Measurements from ENCODE around the gene DUOX1. TPM values are rescaled to one million over a fixed set of nuclear protein-coding genes. Genes with fewer than 3 reads are reported as not detected.

DUOX1 gene
- total and polyA plus RNA-seq, 9 of the 15 experiments (the other 6 are each of a cell fraction or from before 2014, with no cell fraction given): 0.01 to 0.22 (median 0.01) TPM; not detected in 6

DNA sequence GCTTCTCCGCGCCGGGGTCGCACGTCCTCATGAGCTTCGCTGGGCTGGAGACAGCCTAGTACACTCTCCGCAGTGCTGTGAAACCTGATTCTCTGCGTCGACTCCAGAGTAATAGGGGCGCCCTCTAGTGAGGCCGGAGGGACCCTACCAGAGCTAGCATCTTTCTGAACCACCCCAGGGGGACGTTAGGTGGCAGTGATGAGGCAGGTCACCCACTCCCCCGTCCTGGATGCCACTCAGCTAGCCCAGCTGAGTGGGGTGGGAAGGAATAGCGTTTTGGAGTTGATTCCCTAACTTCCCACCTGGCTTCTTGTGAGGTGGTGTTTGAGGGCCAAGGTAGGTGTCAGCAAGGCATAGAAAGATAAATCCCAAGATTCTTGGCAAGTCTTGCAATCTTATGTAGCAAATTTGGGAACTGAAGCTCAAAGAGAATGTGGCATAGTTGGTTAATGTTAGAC is 11.6 kb upstream of the DUOX1 start (continued):
- TF ChIP-seq ZNF175 (CRISPR knock-in tag; IDR thresholded peaks at IDR 0.05; ENCODE audit: low read depth) (no peak), ZNF76 (CRISPR knock-in tag; IDR thresholded peaks at IDR 0.05; ENCODE audit: borderline replicate concordance) (no peak), SMAD1 (IDR thresholded peaks at IDR 0.05; ENCODE audit: low read depth, low read length, partially characterized antibody) (no peak), PKNOX1 (IDR thresholded peaks at IDR 0.05) (peak; percentile 84), NR2F6 (CRISPR knock-in tag; IDR thresholded peaks at IDR 0.05) (no peak), MTA1 (IDR thresholded peaks at IDR 0.05; ENCODE audit: borderline replicate concordance) (no peak), PTRF (tag; IDR thresholded peaks at IDR 0.05) (no peak), HCFC1 (IDR thresholded peaks at IDR 0.05; ENCODE audit: low read depth, low read length) (no peak), SLC30A9 (CRISPR knock-in tag; IDR thresholded peaks at IDR 0.05) (no peak), RCOR1 (IDR thresholded peaks at IDR 0.05; ENCODE audit: borderline replicate concordance in 1 of 2, low read depth in 2 of 2, low read length in 2 of 2) (peak in 1 of 2 experiments; percentile 89; a peak in 2 of 4 replicates), GMEB1 (CRISPR knock-in tag; IDR thresholded peaks at IDR 0.05) (no peak), ZNF75A (CRISPR knock-in tag; IDR thresholded peaks at IDR 0.05) (no peak), PPARD (CRISPR knock-in tag; IDR thresholded peaks at IDR 0.05) (no peak), FOXP1 (CRISPR knock-in tag; IDR thresholded peaks at IDR 0.05) (no peak), GATAD2B (IDR thresholded peaks at IDR 0.05; ENCODE audit: borderline replicate concordance) (no peak)
- TF ChIP-seq, protein P1, sequence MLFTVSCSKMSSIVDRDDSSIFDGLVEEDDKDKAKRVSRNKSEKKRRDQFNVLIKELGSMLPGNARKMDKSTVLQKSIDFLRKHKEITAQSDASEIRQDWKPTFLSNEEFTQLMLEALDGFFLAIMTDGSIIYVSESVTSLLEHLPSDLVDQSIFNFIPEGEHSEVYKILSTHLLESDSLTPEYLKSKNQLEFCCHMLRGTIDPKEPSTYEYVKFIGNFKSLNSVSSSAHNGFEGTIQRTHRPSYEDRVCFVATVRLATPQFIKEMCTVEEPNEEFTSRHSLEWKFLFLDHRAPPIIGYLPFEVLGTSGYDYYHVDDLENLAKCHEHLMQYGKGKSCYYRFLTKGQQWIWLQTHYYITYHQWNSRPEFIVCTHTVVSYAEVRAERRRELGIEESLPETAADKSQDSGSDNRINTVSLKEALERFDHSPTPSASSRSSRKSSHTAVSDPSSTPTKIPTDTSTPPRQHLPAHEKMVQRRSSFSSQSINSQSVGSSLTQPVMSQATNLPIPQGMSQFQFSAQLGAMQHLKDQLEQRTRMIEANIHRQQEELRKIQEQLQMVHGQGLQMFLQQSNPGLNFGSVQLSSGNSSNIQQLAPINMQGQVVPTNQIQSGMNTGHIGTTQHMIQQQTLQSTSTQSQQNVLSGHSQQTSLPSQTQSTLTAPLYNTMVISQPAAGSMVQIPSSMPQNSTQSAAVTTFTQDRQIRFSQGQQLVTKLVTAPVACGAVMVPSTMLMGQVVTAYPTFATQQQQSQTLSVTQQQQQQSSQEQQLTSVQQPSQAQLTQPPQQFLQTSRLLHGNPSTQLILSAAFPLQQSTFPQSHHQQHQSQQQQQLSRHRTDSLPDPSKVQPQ (CRISPR knock-in tag; IDR thresholded peaks at IDR 0.05; ENCODE audit: borderline replicate concordance): no peak
- TF ChIP-seq, protein P2, sequence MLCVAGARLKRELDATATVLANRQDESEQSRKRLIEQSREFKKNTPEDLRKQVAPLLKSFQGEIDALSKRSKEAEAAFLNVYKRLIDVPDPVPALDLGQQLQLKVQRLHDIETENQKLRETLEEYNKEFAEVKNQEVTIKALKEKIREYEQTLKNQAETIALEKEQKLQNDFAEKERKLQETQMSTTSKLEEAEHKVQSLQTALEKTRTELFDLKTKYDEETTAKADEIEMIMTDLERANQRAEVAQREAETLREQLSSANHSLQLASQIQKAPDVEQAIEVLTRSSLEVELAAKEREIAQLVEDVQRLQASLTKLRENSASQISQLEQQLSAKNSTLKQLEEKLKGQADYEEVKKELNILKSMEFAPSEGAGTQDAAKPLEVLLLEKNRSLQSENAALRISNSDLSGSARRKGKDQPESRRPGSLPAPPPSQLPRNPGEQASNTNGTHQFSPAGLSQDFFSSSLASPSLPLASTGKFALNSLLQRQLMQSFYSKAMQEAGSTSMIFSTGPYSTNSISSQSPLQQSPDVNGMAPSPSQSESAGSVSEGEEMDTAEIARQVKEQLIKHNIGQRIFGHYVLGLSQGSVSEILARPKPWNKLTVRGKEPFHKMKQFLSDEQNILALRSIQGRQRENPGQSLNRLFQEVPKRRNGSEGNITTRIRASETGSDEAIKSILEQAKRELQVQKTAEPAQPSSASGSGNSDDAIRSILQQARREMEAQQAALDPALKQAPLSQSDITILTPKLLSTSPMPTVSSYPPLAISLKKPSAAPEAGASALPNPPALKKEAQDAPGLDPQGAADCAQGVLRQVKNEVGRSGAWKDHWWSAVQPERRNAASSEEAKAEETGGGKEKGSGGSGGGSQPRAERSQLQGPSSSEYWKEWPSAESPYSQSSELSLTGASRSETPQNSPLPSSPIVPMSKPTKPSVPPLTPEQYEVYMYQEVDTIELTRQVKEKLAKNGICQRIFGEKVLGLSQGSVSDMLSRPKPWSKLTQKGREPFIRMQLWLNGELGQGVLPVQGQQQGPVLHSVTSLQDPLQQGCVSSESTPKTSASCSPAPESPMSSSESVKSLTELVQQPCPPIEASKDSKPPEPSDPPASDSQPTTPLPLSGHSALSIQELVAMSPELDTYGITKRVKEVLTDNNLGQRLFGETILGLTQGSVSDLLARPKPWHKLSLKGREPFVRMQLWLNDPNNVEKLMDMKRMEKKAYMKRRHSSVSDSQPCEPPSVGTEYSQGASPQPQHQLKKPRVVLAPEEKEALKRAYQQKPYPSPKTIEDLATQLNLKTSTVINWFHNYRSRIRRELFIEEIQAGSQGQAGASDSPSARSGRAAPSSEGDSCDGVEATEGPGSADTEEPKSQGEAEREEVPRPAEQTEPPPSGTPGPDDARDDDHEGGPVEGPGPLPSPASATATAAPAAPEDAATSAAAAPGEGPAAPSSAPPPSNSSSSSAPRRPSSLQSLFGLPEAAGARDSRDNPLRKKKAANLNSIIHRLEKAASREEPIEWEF (CRISPR knock-in tag; IDR thresholded peaks at IDR 0.05): no peak
- TF ChIP-seq, protein P3, sequence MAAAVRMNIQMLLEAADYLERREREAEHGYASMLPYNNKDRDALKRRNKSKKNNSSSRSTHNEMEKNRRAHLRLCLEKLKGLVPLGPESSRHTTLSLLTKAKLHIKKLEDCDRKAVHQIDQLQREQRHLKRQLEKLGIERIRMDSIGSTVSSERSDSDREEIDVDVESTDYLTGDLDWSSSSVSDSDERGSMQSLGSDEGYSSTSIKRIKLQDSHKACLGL (CRISPR knock-in tag; IDR thresholded peaks at IDR 0.05; ENCODE audit: borderline replicate concordance, poor library complexity, severe bottlenecking): no peak
